Measurements from ENCODE around the gene HOXC12.

GRCh38 chr12:53956914-53957536, 2.3 kb downstream of the HOXC12 start:
- TF ChIP-seq, protein P1, sequence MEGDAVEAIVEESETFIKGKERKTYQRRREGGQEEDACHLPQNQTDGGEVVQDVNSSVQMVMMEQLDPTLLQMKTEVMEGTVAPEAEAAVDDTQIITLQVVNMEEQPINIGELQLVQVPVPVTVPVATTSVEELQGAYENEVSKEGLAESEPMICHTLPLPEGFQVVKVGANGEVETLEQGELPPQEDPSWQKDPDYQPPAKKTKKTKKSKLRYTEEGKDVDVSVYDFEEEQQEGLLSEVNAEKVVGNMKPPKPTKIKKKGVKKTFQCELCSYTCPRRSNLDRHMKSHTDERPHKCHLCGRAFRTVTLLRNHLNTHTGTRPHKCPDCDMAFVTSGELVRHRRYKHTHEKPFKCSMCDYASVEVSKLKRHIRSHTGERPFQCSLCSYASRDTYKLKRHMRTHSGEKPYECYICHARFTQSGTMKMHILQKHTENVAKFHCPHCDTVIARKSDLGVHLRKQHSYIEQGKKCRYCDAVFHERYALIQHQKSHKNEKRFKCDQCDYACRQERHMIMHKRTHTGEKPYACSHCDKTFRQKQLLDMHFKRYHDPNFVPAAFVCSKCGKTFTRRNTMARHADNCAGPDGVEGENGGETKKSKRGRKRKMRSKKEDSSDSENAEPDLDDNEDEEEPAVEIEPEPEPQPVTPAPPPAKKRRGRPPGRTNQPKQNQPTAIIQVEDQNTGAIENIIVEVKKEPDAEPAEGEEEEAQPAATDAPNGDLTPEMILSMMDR (IDR thresholded peaks at IDR 0.05), result no peak
- TF ChIP-seq POLR2A (IDR thresholded peaks at IDR 0.05), result no peak

Data from right lobe of liver (tissue), 4 donors.